Measurements from ENCODE around the gene DCBLD2. TPM values are rescaled to one million over a fixed set of nuclear protein-coding genes. Genes with fewer than 3 reads are reported as not detected.

Gene DCBLD2
- polyA plus RNA-seq, 1 of the 3 experiments (the other 2 are of a cell fraction), result 159 TPM

DNA sequence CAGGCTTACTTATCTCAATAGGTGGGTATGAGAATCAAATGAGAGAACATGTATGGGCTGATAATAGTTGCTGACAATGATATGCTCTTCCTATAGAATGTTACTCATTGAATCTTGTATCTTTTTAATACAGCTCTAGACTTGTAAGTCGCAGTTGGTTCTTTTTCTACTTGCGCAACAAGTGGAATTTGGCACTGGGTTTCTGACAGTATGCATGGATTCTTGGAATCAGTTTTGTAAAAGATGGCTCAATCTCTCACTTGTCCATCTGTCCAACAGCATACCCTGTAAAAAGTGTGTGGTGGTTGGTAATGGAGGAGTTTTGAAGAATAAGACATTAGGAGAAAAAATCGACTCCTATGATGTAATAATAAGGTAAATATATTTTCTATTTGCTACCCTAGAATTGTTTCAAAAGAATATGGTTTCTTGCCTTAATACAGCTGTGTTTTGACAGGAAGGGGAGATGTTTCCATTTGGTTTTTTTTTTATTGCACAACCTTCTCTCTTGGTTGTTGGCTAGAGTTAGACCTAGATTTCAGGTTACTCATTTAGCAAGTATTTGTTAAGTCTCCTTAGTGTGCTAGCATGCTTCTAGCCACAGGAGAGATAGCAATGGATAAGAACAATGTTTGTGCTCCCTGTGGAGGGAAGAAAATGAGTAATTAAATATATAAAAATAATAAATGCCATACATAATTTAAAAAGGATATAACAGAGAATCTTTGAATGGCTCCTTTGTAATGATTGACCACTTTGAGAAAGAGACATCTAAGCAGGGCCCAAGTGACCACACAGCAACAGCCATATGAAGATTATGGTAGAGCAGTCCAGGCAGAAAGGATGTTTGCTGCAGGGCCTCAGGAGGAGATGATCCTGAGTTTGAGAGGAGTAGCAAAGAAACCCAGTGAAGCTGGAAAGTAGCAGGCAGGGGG is 116.6 kb downstream of the DCBLD2 start:
- H3K36me3 ChIP-seq (replicated peaks in 1 of 2; ENCODE audit: control insufficient read depth in 1 of 2, insufficient read depth in 2 of 2, low read length in 1 of 2), result peaks cover 0 to 58% of the 10 kb centered on the region in 2 experiments
- H3K9me3 ChIP-seq, result no peaks in the 10 kb centered on the region
- no peaks in the 10 kb centered on the region for H3K27me3 ChIP-seq (ENCODE audit: insufficient read depth)
- 84% methylated on average over 3 of the region's 3 CpGs for whole genome bisulfite sequencing (ENCODE audit: low lambda C conversion rate)
- peak overlapping the region; percentile 26; the same call in 1 of the 2 replicates for H3K4me2 ChIP-seq
- peak overlapping the region; percentile 20; the same call in 1 of the 2 replicates for H3K9ac ChIP-seq
- H3K4me3 ChIP-seq (ENCODE audit: low read depth in 2 of 2, low read length in 1 of 2), result no peak overlapping the region
- TF ChIP-seq RAD21 (IDR thresholded peaks at IDR 0.05; ENCODE audit: low read length), result no peak
- TF ChIP-seq, protein P1, sequence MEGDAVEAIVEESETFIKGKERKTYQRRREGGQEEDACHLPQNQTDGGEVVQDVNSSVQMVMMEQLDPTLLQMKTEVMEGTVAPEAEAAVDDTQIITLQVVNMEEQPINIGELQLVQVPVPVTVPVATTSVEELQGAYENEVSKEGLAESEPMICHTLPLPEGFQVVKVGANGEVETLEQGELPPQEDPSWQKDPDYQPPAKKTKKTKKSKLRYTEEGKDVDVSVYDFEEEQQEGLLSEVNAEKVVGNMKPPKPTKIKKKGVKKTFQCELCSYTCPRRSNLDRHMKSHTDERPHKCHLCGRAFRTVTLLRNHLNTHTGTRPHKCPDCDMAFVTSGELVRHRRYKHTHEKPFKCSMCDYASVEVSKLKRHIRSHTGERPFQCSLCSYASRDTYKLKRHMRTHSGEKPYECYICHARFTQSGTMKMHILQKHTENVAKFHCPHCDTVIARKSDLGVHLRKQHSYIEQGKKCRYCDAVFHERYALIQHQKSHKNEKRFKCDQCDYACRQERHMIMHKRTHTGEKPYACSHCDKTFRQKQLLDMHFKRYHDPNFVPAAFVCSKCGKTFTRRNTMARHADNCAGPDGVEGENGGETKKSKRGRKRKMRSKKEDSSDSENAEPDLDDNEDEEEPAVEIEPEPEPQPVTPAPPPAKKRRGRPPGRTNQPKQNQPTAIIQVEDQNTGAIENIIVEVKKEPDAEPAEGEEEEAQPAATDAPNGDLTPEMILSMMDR (IDR thresholded peaks at IDR 0.05), result no peak
- TF ChIP-seq, protein P2, sequence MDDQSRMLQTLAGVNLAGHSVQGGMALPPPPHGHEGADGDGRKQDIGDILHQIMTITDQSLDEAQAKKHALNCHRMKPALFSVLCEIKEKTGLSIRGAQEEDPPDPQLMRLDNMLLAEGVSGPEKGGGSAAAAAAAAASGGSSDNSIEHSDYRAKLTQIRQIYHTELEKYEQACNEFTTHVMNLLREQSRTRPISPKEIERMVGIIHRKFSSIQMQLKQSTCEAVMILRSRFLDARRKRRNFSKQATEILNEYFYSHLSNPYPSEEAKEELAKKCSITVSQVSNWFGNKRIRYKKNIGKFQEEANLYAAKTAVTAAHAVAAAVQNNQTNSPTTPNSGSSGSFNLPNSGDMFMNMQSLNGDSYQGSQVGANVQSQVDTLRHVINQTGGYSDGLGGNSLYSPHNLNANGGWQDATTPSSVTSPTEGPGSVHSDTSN (IDR thresholded peaks at IDR 0.05), result peak; percentile 33; the same call in 1 of the 2 replicates
- TF ChIP-seq NFIC (IDR thresholded peaks at IDR 0.05; ENCODE audit: borderline replicate concordance), result peak; percentile 44; the same call in 1 of the 2 replicates
- peak; percentile 57 for TF ChIP-seq JUND (IDR thresholded peaks at IDR 0.05)
- peak in 1 of 2 experiments; percentile 52; a peak in 1 of 4 replicates for TF ChIP-seq EP300 (IDR thresholded peaks at IDR 0.05; ENCODE audit: borderline replicate concordance in 1 of 2, low read depth in 1 of 2, low read length in 1 of 2)
- TF ChIP-seq, protein P3, sequence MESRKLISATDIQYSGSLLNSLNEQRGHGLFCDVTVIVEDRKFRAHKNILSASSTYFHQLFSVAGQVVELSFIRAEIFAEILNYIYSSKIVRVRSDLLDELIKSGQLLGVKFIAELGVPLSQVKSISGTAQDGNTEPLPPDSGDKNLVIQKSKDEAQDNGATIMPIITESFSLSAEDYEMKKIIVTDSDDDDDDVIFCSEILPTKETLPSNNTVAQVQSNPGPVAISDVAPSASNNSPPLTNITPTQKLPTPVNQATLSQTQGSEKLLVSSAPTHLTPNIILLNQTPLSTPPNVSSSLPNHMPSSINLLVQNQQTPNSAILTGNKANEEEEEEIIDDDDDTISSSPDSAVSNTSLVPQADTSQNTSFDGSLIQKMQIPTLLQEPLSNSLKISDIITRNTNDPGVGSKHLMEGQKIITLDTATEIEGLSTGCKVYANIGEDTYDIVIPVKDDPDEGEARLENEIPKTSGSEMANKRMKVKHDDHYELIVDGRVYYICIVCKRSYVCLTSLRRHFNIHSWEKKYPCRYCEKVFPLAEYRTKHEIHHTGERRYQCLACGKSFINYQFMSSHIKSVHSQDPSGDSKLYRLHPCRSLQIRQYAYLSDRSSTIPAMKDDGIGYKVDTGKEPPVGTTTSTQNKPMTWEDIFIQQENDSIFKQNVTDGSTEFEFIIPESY (IDR thresholded peaks at IDR 0.05; ENCODE audit: borderline replicate concordance, low read depth), result no peak
- TF ChIP-seq, protein P4, sequence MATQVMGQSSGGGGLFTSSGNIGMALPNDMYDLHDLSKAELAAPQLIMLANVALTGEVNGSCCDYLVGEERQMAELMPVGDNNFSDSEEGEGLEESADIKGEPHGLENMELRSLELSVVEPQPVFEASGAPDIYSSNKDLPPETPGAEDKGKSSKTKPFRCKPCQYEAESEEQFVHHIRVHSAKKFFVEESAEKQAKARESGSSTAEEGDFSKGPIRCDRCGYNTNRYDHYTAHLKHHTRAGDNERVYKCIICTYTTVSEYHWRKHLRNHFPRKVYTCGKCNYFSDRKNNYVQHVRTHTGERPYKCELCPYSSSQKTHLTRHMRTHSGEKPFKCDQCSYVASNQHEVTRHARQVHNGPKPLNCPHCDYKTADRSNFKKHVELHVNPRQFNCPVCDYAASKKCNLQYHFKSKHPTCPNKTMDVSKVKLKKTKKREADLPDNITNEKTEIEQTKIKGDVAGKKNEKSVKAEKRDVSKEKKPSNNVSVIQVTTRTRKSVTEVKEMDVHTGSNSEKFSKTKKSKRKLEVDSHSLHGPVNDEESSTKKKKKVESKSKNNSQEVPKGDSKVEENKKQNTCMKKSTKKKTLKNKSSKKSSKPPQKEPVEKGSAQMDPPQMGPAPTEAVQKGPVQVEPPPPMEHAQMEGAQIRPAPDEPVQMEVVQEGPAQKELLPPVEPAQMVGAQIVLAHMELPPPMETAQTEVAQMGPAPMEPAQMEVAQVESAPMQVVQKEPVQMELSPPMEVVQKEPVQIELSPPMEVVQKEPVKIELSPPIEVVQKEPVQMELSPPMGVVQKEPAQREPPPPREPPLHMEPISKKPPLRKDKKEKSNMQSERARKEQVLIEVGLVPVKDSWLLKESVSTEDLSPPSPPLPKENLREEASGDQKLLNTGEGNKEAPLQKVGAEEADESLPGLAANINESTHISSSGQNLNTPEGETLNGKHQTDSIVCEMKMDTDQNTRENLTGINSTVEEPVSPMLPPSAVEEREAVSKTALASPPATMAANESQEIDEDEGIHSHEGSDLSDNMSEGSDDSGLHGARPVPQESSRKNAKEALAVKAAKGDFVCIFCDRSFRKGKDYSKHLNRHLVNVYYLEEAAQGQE (IDR thresholded peaks at IDR 0.05; ENCODE audit: low read depth, low read length), result no peak
- peak; percentile 46; the same call in 1 of the 2 replicates for TF ChIP-seq FOSL2 (IDR thresholded peaks at IDR 0.05; ENCODE audit: borderline replicate concordance, low read depth)
- peak; percentile 69 for TF ChIP-seq TCF12 (IDR thresholded peaks at IDR 0.05)
- no peak for TF ChIP-seq RFX5 (IDR thresholded peaks at IDR 0.05; ENCODE audit: low read length)
- ChIA-PET CTCF (interaction anchor here (1.1 kb wide), 1 partner anchor 11 kb away, joined by 3 read pairs; no protein-coding TSS in a partner anchor), POLR2A (no interaction called here)
- H3K9me2 ChIP-seq, result no peaks in the 10 kb centered on the region
- H3F3A ChIP-seq (replicated peaks; ENCODE audit: insufficient read depth), result peaks cover 54% of the 10 kb centered on the region
- no peaks in the 10 kb centered on the region for H3K79me2 ChIP-seq (ENCODE audit: insufficient read depth)
- no peak for DNase-seq
- H3K4me1 ChIP-seq (ENCODE audit: control insufficient read depth in 1 of 2, insufficient read depth in 2 of 2, low read depth in 1 of 2, low read length in 1 of 2), result peaks cover 15 to 26% of the 10 kb centered on the region in 2 experiments
- peak overlapping the region; percentile 34 to 73; a peak in 2 of 4 replicates for H3K27ac ChIP-seq (ENCODE audit: low read depth in 2 of 2, low read length in 1 of 2)
- H2AFZ ChIP-seq (ENCODE audit: low read depth), result no peak overlapping the region
- H4K20me1 ChIP-seq (ENCODE audit: insufficient read depth), result no peaks in the 10 kb centered on the region
